HG03095 (cell line): ENCODE measurements around the gene TIGD3.

Source experiments
- ATAC-seq: cut with Tn5 transposase; IDR thresholded peaks from one replicate; pipeline ENCODE4 v1.9.1; 2021; ENCODE audit warnings: moderate library complexity; ENCODE audit not compliant: unreplicated experiment

The TIGD3 gene, protein sequence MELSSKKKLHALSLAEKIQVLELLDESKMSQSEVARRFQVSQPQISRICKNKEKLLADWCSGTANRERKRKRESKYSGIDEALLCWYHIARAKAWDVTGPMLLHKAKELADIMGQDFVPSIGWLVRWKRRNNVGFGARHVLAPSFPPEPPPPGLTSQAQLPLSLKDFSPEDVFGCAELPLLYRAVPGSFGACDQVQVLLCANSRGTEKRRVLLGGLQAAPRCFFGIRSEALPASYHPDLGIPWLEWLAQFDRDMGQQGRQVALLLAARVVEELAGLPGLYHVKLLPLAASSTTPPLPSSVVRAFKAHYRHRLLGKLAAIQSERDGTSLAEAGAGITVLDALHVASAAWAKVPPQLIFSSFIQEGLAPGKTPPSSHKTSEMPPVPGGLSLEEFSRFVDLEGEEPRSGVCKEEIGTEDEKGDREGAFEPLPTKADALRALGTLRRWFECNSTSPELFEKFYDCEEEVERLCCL

DNA sequence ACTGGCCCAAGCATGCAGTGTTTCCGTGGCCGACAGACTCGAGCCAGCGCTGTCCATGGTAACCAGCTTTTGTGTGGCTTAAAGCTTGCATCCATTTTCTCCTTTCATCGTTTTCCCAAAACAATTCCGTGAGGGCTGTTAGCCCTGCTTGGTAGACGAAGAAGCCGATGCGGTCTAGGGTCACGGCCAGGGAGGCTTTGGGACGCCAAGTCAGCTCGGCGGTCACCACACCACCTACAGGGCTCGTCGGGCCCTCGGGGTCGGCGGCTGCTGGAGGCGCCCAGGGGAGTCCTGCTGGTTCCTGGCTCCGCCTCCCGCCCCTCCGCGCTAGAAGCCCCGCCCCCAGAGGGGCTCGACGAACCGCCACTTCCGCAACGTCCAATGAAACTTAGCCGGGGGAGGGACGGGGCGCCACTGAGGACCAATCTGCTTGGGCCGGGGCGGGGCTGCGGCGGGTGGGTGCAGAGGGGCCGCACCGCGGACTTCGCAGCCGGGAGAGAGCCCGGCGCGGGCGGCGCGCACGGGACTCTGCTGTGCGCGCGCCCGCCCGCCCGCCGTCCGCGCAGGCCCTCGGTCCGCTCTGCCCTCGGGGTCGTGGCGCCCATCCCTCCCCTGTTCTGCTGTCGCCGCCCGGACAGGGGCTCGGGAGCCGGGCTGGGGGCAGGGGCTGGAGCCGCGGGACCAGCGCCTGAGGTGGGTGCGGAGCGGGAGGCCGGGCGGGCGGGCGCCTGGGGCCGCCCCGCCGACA is at the start of gene TIGD3:
TIGD3 (plus strand) TSS at position 487 of the 748 bp plus-strand sequence. CDS start 1,058 bp downstream, outside the sequence.
- peak; percentile 86 for ATAC-seq

DNA sequence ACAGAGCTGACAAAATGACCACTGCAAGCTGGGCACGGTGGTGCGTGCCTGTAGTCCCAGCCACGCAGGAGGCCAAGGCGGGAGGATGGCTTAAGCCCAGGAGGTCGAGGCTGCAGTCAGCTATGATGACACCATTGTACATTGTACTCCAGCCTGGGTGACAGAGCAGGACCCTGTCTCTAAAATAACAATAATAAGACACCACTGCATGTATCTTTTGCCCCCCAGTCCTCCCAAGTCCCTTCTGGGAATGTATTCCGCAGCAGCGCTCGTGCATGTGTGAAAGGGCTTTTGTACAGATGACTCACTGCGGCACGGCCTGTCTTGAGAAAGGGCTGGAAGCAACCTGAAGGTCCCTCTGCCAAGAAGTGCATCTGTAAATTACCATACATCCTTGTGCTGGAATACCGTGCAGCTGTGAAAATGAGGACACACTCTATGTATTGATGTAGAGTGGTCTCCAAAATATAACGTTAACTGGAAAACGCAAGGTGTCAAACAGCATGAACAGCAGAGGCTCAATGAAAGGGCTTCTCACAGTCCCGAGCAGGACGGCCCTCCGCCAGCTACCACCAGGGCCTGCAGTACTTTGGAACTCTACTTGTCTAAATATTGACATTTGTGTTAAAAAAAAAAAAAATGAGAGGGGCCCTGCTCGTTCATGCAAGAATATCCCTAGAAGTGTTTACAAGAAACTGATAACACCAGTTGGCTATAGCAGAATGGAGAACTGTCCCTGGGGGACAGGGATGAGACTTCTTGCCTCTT is 48.9 kb upstream of the TIGD3 start:
- ATAC-seq: no peak

DNA sequence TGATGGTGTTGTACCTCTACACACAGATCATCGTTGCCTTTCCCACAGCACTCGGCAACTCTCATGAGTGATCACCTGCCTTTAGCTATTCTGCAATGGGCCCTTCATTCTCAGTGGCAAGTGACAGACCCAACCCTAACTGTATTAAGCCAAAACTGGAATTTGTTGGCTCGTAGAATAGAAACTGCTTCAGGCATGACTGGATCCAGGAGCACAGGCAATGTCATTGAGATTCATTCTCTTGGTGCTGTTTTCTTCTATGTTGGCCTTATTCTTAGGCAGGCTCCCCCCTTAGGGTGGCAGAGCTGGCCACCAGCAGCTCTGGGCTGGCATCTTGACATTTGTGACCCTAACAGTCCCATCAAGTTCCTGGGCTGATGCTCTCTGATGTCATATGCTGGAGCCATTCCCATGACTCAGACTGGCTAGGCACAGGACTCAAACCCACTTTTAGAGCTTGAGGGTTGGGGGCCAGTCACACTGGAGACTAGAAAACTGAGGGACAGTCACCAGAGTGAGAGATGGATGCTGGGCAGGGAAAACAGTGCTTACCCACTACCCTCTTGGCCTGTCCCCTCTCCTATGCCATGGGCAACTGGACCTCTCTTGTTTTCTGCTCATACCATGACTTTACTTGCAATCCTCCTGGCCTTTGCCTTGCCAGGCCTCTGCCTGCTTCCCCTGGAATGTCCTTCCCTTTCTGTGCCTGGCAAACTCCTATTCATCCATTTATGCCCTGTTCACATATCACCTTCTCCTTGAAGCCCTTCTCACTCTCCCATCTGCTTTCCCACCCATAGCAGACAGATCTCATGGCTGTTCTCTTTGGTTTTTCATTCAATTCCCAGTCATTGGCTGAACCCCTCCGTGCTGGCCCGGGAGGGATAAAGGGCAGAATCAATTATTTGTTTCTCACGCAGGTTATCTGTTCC is 47.0 kb upstream of the TIGD3 start:
- no peak for ATAC-seq

DNA sequence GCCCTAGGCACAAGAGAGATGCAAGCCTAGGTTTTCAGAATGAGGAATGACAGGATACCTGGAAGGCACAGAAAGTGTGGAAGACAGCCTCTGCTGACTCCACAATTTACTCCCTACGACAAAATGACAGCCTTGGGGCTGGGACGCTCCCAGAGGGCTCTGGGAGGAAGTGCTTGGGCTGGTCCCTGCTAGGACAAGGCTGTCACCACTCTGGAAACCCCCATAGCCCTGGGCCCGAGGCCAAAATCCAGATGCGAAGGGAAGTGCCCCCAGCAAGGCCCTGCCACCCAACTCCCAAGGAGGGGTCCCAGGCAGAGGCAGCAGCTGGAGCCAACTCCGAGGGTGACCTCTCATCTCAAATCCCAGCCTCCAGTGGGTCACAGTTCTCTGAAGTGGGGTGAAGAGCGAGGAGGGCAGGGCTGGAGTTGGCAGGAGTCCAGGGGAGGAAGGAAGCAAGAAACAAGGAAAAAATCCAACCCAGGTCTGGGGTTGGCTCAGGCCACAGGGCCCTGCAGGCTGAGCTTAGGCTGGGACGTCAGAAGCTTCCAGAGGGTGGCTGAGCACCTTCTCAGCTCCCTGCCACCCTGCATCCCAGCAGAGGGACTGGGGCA is 46.2 kb upstream of the TIGD3 start:
- no peak for ATAC-seq

DNA sequence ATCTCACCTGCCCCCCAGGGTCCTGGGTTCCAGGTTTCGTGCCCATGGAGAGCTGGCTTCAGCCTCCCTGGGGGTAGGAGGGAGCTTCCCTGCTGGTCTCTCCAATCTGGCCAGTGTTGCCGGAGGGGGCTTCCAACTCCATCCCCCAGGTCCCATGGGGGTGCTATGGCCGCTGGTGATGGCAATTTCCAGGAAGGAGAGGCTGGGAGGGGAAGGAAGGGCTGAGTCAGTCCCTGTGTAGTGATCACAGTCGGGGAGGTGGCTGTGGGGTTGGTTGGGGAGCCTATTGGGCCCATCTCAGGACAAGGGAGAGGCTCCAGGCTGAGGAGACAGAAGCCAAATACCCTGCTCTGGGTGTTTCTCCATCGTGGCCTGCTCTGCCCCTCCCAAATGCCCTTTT is 45.5 kb upstream of the TIGD3 start:
- ATAC-seq: no peak

DNA sequence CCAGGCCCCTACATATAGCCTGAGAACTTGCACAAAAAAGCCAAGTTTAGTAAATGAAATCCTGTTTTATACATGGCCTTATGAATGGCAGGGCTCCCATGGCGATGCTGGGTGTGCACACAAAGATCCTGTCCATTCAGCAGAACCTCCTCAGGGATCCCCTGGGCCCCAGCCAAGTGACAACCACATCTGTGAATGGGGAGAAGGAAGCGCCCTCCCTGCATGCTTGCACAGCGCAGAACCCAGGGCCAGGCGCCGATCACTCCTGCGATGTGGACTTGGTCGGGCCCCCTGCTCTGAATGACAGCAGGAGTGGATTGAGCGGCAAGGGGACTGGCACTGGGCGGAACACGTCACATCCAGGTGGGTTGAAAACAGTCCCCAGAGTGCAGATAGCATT is 44.3 kb upstream of the TIGD3 start:
- no peak for ATAC-seq

DNA sequence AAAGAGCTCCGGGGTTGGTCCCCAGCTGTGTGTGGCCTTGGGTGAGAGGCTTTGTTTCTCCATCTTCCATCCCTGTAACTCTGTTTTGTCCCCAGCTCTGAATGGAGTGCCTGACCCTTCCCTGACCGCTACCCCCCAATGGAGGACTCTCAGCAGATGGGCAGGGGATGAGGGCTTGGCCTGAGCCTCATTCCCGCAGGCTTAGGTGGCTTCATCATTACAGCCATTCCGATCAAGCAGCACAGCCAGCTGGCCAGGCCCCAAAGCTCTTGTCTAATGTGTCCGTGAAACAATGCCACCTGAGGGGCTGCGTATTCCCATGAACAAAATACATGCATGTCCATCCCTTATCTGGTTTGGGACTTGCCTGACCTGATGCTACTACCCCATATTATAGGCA is 43.8 kb upstream of the TIGD3 start:
- no peak for ATAC-seq

DNA sequence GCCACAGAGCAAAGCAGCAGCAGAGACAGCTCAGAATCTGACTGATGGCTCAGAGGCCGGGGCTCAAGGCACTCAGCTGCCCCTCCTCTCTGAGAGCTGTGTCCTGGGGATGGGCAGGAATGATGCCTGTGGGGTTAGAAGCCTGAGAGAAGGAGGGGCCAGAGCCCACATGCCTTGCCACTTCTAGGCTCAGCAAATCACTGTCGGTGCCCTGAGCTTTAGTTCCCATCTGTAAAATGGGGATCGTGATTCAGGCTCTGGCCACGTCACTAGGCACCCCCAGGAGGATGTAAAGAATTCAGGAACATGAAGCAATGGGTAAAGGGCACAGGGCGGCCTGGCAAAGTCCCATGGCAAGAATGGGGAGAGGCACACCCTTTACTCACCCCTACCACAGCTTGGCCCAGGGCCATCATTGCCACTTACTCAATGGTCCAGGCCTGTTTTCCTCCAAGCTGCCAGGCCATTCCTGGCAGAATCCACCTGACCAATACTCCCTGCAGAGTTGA is 43.3 kb upstream of the TIGD3 start:
- ATAC-seq: no peak

DNA sequence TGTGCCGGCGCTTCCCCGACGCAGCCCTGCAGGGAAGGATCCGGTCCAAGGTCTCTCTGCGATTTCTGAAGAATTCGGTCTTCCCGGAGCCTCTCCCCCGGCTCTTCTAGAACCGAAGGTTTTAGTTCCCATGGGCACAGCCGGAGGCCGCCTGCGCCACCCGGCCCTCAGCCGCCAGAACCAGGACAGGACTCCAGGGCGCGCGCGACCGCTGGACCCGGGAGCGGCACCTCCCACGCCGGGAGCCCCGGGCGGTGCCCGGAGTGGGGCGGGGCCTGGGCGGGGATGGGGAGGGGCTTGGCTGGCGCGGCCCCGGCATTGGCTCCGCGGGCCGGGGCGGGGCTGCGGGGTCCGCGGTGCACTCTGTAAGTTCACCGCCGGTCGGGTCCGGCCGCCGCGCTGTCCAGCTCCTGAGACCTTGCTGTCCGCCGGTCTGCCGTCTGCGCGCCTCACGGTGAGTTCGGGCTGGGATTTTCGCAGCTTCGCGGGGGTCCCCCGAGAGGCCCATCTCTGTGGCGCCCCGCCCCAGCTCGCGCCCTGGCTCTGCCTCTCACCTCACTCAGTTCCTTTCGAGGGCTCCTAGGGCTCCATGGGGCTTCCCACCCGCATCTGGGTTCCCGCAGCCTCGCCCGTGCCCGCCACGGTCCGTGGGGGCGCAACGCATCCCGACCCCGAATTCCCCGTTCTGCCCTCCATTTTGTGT is 39.9 kb upstream of the TIGD3 start, which contains the start of gene CDC42EP2:
CDC42EP2 (plus strand) TSS at position 366 of the 703 bp plus-strand sequence. CDS start 6,033 bp downstream, outside the sequence.
- peak; percentile 76 for ATAC-seq

DNA sequence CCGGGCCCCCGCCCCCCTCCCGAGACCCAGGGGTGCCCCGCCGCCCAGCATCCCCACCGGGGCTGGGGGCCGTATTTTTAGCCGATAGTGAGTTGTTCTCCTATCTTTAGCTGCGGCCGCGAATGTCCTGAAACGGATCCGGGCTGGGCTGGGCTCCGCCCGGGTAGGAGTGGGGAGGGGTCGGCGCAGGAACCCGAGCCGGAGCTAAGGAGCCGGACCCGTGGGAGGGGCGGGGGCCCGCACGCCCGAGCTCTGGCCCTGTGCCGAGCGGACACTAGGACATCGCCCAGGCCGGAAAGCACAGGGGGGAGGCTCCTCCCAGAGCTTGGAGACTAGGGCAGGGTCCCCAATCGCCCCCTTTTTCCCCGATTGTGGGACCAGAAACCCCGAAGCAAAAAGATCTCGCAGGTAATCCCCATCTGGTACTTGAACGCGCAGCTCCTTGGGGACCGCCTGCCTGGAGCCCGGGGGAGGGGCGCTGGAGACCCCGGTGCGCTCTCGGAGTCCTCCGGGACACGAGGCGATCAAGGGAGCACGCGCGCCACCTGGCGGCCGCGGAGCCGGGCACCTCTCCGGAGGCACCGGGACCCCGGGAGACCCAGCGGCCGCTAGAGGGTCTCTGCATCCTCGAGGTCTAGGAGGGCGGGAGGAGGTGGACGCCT is 39.2 kb upstream of the TIGD3 start:
- no peak for ATAC-seq

DNA sequence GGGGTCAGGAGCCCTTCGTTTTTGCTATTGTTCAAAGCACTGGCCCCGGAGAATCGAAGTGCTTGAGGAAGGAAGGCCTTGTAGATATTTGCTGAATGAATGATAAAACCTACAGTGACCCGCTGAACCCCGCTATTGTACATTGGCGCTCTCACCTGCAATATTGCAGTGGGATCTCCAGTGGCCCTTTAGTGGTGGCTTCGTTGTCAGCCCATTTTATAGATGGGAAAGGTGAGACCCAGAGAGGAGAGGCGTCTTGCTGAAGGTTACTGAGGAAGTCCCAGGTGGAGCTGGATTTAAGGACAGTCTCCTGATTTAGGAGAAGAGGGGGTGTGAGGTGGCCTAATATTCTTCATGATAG is 38.7 kb upstream of the TIGD3 start:
- no peak for ATAC-seq

DNA sequence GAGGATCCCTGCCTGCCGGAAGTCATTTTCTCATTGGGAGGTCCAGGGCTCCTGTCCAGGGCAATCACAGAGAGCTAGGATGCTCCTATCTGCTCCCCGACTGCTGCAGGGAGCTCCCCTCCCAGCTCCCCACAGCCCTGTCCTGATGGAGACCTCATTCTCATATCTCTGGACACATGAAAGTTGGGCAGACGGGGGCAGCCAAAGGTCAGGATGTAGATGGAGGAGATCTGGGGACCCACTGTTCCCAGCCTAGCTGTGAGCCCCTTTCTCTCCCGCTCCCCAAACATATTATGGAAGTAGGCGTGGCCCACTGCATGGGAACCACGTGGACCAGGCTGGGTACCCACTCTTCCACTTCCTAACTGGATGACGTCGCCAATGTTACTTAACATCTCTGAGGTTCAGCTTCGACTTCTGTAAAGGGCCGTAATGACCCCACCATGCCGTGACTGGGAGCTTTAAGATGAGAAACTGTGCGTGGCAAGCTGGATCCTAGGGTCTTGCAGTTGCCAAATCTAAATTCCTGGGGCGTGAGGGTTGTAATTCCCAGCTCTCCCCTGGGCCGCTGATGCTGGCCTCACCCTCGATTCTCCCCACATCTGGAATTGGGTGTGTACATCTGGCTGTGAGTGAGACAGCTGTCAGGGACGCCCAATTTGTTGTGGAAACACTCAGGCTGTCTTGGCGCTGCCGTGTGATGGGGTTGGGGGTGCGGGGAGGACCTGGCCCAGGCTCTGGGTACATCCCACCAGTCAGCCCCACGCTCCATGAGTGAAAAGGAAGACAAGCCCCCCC is 38.1 kb upstream of the TIGD3 start:
- ATAC-seq: no peak

DNA sequence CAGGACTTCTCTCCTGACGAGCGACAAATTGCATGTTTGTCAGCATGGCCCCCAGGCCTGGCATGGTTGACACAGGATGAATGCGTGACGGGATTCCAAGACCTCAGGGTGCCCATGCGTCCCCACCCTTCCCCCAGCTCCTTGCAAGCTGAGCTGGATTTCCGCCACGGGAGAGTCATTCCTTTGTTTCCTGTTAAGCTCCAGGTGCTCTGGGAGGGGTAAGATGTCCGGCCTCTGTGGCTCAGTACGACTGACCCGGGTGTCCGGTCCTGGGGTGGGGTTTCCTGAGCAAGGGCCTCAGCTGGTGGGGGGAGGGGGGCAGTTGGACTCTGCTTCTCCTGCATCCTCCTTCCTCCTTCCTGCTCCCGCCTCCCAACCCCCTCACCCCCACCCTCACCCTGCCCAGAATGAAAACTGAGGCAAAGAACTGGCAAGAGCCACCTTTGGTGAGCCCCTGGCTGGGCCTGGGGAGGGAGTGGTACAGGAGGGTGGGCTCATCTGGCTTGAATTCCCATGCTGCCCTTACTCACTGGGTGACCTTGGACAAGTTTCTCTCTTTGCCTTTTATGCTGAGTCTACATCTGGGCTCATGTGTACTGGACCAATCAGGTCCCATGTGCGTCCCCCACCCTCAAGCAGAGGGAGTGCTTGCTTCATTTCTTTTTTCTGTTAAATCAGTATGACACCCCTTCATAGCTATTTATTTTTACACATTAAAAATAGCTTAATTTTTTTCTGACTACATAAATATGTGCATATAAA is 37.3 kb upstream of the TIGD3 start:
- ATAC-seq: no peak

DNA sequence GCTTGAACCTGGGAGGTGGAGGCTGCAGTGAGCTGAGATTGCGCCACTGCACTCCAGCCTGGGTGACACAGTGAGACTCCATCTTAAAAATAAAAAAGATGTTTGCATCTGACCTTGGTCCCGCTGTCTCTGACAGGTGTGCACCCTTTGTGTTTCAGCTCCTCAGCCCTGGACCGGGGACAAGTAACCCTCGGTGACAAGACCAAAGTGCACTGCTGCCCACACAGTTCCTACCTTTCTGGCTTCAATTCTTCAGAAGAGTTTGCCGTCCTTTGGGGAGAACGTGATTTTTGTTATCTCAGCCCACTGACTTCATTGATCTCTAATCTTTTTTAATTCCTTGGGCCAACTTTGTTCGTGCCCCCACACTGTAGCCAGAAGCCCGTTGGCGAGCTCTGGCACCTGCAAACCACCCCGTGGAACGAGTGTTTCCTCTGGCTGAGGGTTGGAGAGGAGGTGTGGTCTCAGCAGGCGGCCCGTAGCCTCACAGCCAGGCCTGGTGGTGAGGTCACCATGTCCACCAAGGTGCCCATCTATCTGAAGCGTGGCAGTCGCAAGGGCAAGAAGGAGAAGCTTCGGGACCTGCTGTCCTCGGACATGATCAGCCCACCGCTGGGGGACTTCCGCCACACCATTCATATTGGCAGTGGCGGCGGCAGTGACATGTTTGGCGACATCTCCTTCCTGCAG is 34.0 kb upstream of the TIGD3 start:
- ATAC-seq: no peak

DNA sequence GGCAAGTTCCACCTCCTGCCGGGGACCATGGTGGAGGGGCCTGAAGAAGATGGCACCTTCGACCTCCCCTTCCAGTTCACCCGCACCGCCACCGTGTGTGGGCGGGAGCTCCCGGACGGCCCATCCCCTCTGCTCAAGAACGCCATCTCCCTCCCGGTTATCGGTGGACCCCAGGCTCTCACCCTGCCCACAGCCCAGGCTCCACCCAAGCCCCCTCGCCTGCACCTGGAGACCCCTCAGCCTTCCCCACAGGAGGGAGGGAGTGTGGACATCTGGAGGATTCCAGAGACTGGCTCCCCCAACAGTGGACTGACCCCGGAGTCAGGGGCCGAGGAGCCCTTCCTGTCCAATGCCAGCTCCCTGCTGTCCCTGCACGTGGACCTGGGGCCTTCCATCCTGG is 33.5 kb upstream of the TIGD3 start:
- no peak for ATAC-seq

DNA sequence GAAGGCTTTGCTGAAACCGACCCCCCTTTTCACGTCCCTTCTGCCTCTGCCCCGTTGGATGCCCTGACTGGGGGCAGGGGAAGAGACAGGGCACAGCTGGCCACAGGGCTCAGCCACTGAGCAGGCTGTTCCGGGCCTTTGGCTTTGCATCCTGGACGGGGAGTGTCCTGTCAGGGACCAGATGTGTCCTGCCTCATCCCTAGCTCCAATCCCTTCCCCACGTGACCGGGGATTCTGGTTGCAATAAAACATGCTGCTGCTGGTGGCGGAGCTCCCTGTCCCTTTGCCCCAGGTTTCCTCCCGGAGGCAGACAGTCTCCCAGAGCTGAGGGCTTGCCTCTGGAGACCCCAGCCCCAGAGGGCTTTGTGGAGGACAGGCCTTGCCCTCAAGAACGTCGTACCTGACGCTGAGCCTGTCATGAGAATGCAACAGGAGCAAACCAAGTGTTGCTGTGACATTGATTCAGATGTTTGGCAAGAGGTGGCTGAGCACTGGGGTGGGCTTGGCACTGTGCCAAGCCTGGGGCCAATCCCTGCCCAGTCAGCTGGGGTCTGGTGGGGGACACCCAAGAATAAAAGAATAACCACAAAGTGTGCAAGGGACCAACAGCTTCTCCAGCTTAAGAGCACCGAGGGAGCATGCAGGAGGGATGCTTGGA is 32.6 kb upstream of the TIGD3 start:
- no peak for ATAC-seq
